Sigmoid colon (tissue), 4 donors: ENCODE results near the gene DYSF.

Experiments
- EP300 ChIP-seq, 4 donors: sonication (generic); formaldehyde crosslinking; IDR thresholded peaks; one replicate each; pipeline ENCODE4 v1.6.1; 2017; ENCODE audit warnings: antibody characterized with exemption in 4 of 4
- POLR2AphosphoS5 ChIP-seq, 4 donors: sonication (generic); formaldehyde crosslinking; IDR thresholded peaks; one replicate each; pipeline ENCODE4 v1.6.1; 2017; ENCODE audit warnings: antibody characterized with exemption in 4 of 4
- TF ChIP-seq, protein P1 (sequence below), 4 experiments: fragments of 450-650 bp in 3 of 4; fragments of 200-600 bp in 1 of 4; IDR thresholded peaks; one replicate each; pipeline ENCODE4 v1.5.1; 2016 to 2019; ENCODE audit warnings: antibody characterized with exemption in 4 of 4, mild to moderate bottlenecking in 3 of 4, moderate library complexity in 2 of 4

DNA sequence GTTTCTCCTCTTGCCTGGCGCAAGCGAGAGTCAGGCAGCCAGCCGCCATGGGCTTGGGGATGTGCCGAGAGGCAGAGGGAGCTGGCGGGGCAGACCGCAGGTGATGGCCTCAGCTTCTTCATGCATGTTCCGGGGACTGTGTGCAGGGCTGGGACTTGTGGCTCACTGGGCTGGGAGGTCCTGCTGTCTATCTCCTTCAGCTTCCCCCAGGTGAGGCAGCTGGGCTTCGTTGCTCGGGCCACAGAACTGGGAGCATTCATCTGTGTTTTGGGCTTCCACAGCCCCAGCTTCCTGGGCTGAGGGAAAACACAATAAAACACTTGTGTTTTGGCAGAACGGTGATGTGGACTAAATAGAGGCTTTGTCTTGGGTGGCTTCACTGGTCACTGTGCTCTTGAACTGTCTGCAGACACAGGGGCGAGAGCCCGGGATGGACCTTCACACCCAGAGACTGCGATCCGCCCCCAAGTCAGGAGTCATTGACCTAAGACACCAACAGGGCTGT lies 93.5 kb downstream of the DYSF start:
- TF ChIP-seq EP300 (IDR thresholded peaks at IDR 0.05), result no peak
- no peak for TF ChIP-seq POLR2AphosphoS5 (IDR thresholded peaks at IDR 0.05)
- TF ChIP-seq, protein P1, sequence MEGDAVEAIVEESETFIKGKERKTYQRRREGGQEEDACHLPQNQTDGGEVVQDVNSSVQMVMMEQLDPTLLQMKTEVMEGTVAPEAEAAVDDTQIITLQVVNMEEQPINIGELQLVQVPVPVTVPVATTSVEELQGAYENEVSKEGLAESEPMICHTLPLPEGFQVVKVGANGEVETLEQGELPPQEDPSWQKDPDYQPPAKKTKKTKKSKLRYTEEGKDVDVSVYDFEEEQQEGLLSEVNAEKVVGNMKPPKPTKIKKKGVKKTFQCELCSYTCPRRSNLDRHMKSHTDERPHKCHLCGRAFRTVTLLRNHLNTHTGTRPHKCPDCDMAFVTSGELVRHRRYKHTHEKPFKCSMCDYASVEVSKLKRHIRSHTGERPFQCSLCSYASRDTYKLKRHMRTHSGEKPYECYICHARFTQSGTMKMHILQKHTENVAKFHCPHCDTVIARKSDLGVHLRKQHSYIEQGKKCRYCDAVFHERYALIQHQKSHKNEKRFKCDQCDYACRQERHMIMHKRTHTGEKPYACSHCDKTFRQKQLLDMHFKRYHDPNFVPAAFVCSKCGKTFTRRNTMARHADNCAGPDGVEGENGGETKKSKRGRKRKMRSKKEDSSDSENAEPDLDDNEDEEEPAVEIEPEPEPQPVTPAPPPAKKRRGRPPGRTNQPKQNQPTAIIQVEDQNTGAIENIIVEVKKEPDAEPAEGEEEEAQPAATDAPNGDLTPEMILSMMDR (IDR thresholded peaks at IDR 0.05), result no peak
